ENCODE data around the gene IL6ST.
"Not testable (repeated sequence)": the region's sequence is repeated elsewhere in the genome, so short reads cannot be mapped to it uniquely, and the experiment has no call there.

The IL6ST gene

GRCh38 chr5:56003679-56004078, 8.9 kb upstream of the IL6ST start:
- no peak for DNase-seq

GRCh38 chr5:56003179-56003578, 8.4 kb upstream of the IL6ST start:
- DNase-seq, result no peak

GRCh38 chr5:56002303-56002702, 7.5 kb upstream of the IL6ST start:
- no peak for DNase-seq

GRCh38 chr5:56000221-56000620, 5.5 kb upstream of the IL6ST start:
- DNase-seq, result not testable (repeated sequence)

GRCh38 chr5:55998966-55999365, 4.2 kb upstream of the IL6ST start:
- no peak for DNase-seq

- DNase-seq, result no peak
Measured at GRCh38 chr5:55997742-55998351, 3.1 kb upstream of the IL6ST start.

- peak; percentile 95 for DNase-seq
Measured at GRCh38 chr5:55994998-55995914, 493 bp upstream of the IL6ST start.

GRCh38 chr5:55993731-55994494, 850 bp downstream of the IL6ST start:
- DNase-seq, result no peak

GRCh38 chr5:55993013-55993412, 1.8 kb downstream of the IL6ST start:
- DNase-seq, result no peak

GRCh38 chr5:55991768-55992486, 2.8 kb downstream of the IL6ST start:
- DNase-seq, result no peak

GRCh38 chr5:55990895-55991294, 3.9 kb downstream of the IL6ST start:
- DNase-seq, result not testable (repeated sequence)

GRCh38 chr5:55989860-55990259, 4.9 kb downstream of the IL6ST start:
- no peak for DNase-seq

GRCh38 chr5:55988979-55989638, 5.7 kb downstream of the IL6ST start:
- no peak for DNase-seq

- DNase-seq, result not testable (repeated sequence)
Measured at GRCh38 chr5:55988428-55988827, 6.3 kb downstream of the IL6ST start.

- no peak for DNase-seq
Measured at GRCh38 chr5:55986931-55987330, 7.8 kb downstream of the IL6ST start.

GRCh38 chr5:55985181-55985580, 9.6 kb downstream of the IL6ST start:
- DNase-seq, result no peak

- no peak for DNase-seq
Measured at GRCh38 chr5:55983986-55984385, 10.8 kb downstream of the IL6ST start.

GRCh38 chr5:55982957-55983381, 11.8 kb downstream of the IL6ST start:
- DNase-seq, result no peak

GRCh38 chr5:55973296-55973695, 21.5 kb downstream of the IL6ST start:
- no peak for DNase-seq

- DNase-seq, result no peak
Measured at GRCh38 chr5:55969956-55970355, 24.8 kb downstream of the IL6ST start.

- DNase-seq, result no peak
Measured at GRCh38 chr5:55966284-55966683, 28.5 kb downstream of the IL6ST start.

- no peak for DNase-seq
Measured at GRCh38 chr5:55965525-55965924, 29.2 kb downstream of the IL6ST start.

Measured in NCI-H345 (cell line).